Superior temporal gyrus (tissue), 1 donor: ENCODE measurements around the gene PPP2R5E.

Experiments
- DNase-seq: peaks from one replicate; pipeline ENCODE4 v3.0.0-alpha.2; 2016; ENCODE audit errors: extremely low spot score

The PPP2R5E gene

DNA sequence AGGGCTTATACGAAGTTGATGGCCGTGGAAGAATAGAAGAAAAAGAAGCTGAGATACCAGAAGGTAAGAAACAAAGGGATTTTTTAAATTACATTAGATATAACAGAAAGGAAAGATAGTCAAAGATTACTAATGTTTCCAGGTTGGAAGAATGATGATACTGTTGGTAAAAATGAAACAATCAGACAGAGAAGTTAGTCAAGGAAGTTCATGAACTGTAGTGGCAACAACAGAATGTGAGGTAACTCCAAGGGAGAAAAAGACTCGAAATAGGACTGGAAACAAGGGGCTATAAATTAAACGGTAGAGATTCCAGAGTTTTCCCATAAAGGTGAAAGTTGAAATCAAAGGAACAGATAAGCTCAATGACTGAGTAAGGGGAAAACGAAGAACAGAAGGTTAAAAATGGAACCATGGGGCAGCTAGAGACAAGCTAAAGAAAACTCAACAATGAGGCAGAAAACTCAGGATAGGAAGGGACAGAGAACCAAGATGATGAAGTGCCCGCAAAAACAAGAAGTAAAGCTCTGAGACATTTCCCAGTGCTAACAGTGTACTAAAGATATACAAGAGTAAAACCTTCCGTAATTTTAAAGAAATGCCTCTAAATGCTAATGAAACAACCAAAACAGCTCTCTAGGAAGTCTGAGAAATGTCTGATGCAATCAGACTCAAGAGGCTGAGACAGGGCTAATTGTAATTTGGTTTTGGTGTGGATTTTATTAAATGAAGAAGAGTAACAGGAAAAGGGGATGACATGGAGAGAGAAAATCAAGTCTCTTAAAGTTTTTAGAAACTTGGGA, 70.0 kb downstream of the PPP2R5E start:
- DNase-seq, result no peak

DNA sequence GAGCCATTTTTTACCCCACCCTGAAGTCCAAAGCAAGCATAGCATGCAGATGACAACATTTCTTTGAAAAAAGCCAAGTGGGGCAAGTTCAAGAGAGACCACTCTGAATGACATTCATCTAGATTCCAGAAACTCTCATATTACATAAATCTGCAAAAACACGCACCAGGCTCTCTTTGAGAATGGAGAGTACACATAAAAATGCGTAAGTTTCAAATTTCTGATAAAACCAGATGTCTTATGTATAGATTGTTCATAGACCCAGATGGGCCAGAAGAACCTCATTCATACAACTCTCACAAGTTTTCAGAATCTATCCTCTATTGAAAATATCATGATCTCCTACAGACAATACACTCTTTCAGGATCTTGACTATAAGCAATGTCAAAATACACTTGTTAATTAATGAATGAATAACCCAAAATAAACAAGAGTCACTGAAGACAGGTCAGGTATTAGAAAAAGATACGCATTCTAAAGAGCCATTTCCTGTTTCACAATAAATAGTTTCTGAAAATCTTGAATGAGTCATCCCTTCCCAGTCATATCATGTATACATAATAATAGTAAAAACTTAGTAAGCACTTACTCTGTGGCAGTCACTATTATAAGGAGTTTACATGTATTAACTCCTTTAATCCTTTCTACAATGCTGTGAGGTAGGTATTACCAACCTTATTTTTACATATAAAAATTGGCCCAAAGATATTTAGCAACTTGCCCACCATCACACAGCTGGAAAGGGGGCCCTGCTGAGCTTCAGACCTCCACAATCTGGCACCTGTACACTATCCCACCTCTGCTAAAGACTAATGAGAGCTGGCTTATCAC, 72.0 kb downstream of the PPP2R5E start:
- no peak for DNase-seq

- DNase-seq, result no peak
These were observed 74.9 kb downstream of the PPP2R5E start for GRCh38 chr14:63468294-63468693.

- no peak for DNase-seq
These were observed 75.6 kb downstream of the PPP2R5E start for GRCh38 chr14:63467440-63468072.

- DNase-seq, result no peak
These were observed 77.8 kb downstream of the PPP2R5E start for GRCh38 chr14:63465347-63465746.

DNA sequence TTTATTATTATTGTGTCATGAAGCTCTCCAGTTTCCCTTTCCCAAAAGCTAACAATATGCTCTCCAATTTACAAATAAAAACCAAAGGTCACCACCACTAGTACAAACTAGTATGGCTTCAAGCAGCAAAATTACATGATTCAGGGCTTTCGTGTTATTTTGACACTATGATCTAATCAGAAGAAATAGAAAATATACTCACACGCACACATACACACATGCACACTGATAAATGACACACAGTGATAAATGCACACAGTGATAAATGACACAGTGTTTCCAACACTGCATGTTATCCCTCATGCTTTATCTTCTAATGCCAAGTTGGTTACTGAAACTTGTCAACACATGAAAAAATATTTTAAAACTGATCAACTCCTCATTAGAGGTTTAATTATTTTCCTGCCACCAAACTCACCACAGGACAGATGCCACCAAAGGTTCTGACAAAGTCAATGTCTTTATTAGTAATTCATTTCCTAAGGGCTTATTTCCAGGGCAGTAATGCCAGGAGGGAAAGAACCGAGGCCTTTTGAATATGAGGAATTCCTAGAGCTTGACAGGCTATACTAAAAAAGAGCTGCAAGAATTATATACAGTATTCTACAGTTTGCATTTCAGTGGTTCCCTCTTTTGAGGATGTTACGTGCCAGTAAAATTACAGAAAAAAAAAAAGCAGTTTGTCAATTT, 82.4 kb downstream of the PPP2R5E start:
- no peak for DNase-seq

GRCh38 chr14:63459738-63460137, 83.4 kb downstream of the PPP2R5E start:
- DNase-seq, result no peak

DNA sequence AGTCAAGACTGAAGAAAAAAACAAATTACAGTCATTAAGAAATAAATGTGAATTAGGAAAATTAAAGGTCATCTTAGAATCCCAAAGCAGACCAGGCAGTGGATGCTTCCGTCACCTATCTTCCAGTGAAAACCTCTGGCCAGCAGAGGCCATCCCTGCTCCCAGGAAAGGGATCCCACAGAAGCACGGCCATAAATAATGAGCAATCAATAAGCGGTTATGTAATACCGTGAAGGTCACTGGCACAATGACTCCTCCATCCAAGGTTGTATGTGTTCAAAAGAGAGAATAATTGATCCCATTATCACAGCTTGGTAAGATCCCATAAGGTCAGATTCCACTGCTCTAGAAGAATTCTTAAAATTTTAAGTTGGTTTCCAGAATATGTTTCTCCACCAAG, 85.7 kb downstream of the PPP2R5E start:
- no peak for DNase-seq

DNA sequence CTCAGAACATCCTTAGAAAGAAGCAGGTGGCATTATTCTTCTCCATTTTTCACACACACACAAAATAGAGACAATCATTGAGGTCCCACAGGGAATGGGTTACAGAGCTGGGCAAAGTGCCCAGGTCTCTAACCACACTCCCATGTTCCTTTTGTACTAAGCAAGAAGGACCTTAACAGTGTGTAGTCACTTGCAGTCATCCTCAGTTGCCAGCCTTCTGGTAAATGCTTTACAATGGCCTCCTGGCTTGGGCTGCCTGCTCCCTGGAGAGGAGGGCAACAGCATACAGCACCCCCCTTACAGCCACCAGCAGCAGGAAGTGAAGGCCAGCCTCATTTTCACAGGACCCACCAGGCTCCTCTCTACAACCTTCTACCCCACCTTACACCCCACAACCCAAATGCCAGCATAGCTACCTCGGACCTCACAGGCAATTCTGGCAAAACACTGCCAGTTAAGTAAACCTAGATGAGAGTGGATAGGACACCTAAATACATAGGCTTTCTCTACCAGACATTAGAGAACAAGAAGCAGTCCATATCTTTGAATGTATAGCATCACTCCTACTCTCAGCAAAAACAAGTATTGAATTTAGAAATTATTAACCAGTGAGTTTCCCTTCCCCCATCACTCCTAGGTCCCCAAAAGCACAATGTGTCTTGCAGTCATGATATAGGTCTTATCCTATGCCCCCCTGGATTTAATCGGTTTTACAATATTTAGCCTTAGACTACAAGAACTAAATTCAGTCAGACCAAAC, 88.1 kb downstream of the PPP2R5E start:
- no peak for DNase-seq

GRCh38 chr14:63454436-63454835, 88.7 kb downstream of the PPP2R5E start:
- no peak for DNase-seq

GRCh38 chr14:63453443-63453936, 89.7 kb downstream of the PPP2R5E start:
- DNase-seq, result no peak

- no peak for DNase-seq
These were observed 90.4 kb downstream of the PPP2R5E start for GRCh38 chr14:63452796-63453195.

DNA sequence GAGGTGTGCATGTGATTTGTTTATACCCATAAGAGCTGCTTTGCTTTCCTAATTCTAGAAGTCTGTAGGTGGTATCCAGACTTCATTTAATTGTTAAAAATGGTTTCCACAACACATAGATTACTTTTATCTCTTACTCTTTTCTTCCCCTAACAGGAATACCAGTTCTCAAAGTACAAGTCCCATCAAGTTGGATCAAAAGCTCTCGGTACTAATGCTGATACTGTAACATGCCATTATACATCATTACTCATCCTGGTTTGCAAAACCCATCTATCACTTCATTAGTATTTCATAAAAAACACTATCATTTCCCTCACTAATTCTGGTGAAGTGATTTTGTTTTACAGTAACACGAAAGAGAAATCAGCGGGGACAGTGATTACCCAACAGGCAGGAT, 94.3 kb downstream of the PPP2R5E start:
- DNase-seq, result no peak

- DNase-seq, result no peak
These were observed 98.6 kb downstream of the PPP2R5E start for GRCh38 chr14:63444588-63444987.

GRCh38 chr14:63443988-63444387, 99.2 kb downstream of the PPP2R5E start:
- no peak for DNase-seq

GRCh38 chr14:63443361-63443760, 99.8 kb downstream of the PPP2R5E start:
- DNase-seq, result no peak

DNA sequence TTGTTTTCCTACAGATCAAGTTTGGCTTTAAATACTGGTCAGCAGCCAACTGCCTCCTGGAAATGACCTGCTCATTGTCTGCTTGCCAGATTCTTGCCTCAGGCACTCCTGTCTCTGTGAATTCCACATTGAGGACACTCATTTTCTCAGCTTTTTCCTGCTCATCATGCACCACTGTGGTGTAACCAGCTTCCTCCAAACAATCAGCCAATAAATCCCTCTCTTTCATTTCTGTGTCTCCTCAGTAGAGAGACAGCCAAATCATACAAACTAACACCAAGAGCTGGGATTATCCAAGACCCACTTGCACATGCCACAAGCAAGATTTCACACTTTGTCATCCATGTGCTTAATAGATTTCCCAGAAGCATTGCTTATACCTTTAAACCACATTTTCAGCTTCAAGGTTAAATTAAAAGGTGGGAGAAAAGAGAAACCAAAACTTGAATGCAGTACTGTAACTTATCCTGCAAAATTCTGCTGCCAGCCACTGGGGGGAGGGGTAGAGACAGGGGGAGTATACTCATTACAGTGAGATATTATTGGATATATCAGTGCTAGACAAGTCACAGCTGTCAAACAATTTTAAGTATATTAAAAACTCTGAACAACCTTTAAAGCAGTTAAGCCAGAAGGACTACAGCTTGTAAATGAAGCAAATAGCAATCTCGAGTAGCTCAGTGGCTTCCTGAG, 105.0 kb downstream of the PPP2R5E start:
- peak; percentile 48 for DNase-seq

GRCh38 chr14:63436286-63437098, 106.7 kb downstream of the PPP2R5E start:
- DNase-seq, result no peak

DNA sequence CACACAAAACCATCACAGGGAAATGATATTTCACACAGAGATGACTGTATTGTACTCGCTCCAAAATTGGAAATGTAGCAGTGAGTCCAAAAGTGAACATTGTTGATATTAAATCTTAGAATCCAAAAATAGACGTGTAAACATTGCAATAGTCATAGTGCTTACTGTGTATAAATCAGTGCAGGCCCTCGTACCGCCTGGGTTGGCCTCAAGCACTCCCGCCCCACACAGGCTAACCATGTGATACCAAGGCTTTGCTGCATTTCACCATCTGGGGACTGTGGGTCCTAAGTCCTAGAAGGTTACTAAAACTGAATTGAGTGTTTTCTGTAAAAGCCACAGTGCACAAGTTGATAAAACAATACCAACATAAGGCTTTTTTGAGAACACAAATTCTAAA, 107.3 kb downstream of the PPP2R5E start:
- DNase-seq, result peak; percentile 71

DNA sequence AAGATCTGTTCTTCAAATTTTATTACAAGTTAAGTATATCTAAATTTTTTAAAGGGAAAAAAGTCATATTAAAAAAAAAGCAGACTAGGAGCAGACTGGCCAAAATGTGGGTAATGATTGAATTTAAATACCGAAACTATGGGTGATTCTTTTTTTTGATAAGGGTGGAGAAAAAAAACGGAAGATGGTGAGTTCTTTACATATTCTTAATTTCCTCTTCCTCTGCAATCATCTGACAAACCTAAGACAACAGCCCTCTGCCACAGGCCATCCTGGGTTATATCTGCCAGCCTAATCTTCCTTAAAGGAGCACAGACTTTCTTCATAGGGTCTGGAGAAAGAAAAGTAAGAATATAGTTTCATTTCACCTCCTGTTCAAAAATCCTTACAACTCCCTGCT, 108.0 kb downstream of the PPP2R5E start:
- DNase-seq, result no peak
